Cardiac fibroblast (primary cell): ENCODE measurements around the gene F11R.

Experiments used
- DNase-seq, 2 donors: peaks; one replicate each; pipeline versions ENCODE4 v3.0.0 to v3.0.0-alpha.2; 2010; ENCODE audit warnings: low read depth in 2 of 2
- H3K4me3 ChIP-seq, 2 donors: replicated peaks in 1 of 2; 1 replicate in 1 of 2; 2 replicates in 1 of 2; pipeline ENCODE4 v1.5.1; 2011; ENCODE audit warnings: low read depth in 2 of 2, low read length in 2 of 2, mild to moderate bottlenecking in 2 of 2, moderate library complexity in 1 of 2
- TF ChIP-seq, protein P1 (sequence below): IDR thresholded peaks from one replicate; pipeline ENCODE4 v1.5.1; 2011; ENCODE audit warnings: low read depth, mild to moderate bottlenecking, low read length, inconsistent platforms

The F11R gene

DNA sequence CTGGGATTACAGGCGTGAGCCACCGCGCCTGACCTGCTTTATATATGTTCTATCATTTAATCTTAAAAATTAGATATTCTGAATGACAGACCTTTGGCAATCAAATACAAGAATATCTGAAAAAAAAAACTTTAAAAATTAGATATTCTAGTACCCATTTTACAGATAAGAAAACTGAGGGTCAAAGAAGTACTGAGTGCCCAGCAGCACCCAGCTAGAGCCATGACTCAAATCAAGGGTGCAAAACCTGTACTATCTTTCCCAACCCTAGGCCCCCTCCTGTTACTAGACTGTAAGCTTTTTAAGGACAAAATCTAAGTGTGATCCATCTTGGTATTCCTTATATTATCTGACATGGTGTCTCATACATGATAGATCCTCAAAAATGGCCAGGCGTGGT lies 40.5 kb upstream of the F11R start:
- TF ChIP-seq, protein P1, sequence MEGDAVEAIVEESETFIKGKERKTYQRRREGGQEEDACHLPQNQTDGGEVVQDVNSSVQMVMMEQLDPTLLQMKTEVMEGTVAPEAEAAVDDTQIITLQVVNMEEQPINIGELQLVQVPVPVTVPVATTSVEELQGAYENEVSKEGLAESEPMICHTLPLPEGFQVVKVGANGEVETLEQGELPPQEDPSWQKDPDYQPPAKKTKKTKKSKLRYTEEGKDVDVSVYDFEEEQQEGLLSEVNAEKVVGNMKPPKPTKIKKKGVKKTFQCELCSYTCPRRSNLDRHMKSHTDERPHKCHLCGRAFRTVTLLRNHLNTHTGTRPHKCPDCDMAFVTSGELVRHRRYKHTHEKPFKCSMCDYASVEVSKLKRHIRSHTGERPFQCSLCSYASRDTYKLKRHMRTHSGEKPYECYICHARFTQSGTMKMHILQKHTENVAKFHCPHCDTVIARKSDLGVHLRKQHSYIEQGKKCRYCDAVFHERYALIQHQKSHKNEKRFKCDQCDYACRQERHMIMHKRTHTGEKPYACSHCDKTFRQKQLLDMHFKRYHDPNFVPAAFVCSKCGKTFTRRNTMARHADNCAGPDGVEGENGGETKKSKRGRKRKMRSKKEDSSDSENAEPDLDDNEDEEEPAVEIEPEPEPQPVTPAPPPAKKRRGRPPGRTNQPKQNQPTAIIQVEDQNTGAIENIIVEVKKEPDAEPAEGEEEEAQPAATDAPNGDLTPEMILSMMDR = no peak
- no peak for DNase-seq
- no peak overlapping the region for H3K4me3 ChIP-seq

DNA sequence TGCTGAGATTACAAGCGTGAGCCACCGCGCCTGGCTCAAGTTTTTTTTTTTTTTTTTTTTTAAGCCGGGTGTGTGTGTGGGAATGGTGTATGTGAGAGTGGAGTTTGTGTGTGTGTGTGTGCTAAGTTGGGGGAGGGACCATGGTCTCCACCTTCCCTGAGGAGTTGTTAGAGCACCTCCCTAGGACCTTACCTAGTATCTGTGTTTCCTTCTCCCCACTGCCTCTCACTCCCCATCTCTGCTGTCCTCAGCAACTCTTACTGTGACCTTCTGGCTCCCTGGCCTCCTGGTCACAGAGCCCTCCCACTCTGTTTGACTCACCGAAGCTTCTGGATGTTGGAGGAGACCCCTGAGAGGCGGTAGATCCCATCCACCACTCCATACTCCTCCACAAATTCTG lies 38.3 kb upstream of the F11R start:
- DNase-seq = no peak
- no peak overlapping the region for H3K4me3 ChIP-seq
- TF ChIP-seq, protein P1 = no peak

DNA sequence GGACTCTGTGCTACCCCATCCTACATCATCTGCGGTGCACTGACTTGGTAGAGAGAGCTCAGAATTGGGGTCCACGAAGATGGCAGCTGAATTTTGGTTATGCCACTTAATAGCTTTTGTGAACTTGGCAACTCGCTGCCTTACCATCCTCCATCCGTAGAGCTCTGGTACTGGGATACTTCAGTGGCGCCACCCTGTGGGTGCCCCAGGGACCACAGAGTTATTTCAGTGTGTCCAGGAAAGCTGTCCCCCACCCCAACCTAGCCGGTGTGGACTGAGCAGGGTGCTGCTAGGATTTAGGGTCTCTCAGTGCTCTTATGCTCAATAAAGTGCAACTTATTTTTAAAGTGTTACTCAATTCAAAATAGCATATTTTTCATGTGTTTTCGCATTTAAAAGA lies 33.9 kb upstream of the F11R start:
- TF ChIP-seq, protein P1 = no peak
- no peak overlapping the region for H3K4me3 ChIP-seq
- DNase-seq = no peak

DNA sequence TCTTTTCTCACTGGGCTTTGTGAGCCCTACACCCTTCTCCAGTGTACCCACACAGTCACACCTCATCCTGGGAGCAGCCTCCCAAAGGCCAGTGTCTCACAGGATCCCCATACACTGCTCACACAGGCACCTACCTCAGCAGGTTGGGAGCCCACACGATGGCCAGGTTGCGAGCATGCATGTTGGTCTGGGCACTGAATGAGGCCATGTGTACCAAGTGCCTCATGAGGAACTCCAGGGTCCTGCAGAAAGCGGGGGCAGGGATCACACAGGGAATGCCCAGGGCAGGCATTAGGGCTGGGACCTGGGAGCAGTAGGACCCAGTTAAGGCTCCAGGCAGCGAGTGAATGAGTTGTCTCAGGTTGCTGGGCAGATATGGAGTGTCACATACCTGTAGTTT lies 33.3 kb upstream of the F11R start:
- TF ChIP-seq, protein P1 = no peak
- no peak overlapping the region for H3K4me3 ChIP-seq
- DNase-seq = no peak

DNA sequence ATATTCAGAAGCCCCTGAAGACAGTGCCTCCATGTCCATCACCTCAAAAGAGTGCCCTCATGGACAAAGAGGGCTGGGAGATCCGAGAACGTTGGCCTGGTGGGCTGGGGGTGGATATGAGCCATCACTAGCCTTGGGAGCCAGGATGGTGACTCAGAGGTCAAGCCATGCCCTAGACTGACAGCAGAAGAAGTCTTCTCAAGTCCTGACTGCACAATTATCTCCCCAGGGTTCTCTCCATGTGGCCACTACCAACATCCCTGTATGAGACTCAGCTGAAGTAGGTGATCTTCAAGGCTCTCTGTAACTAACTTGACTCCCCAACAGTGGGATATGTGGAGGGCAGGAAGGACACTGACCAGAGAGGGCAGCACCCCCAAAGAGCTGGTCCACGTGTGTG lies 31.9 kb upstream of the F11R start:
- H3K4me3 ChIP-seq = no peak overlapping the region
- TF ChIP-seq, protein P1 = no peak
- no peak for DNase-seq

DNA sequence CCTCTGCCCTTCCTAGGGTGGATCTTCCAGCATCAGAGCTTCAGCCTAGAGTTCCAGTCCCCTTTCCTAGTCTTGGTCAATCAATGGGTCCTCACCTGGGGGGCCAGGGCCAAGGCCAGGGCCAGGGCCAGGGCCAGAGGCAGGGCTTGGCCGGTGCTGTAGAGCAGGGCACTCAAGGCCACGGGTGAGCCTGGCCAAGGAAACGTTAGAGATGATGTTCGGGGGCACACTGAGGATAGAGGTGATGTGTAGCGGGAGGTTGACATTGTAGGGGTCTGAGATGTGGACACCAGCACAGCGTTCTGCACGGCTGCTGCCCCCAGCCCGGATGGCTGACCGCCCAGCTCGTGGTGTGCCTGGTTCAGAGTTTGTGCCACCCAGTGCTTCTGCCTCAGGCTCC lies 30.3 kb upstream of the F11R start:
- no peak overlapping the region for H3K4me3 ChIP-seq
- no peak for DNase-seq
- TF ChIP-seq, protein P1 = no peak

DNA sequence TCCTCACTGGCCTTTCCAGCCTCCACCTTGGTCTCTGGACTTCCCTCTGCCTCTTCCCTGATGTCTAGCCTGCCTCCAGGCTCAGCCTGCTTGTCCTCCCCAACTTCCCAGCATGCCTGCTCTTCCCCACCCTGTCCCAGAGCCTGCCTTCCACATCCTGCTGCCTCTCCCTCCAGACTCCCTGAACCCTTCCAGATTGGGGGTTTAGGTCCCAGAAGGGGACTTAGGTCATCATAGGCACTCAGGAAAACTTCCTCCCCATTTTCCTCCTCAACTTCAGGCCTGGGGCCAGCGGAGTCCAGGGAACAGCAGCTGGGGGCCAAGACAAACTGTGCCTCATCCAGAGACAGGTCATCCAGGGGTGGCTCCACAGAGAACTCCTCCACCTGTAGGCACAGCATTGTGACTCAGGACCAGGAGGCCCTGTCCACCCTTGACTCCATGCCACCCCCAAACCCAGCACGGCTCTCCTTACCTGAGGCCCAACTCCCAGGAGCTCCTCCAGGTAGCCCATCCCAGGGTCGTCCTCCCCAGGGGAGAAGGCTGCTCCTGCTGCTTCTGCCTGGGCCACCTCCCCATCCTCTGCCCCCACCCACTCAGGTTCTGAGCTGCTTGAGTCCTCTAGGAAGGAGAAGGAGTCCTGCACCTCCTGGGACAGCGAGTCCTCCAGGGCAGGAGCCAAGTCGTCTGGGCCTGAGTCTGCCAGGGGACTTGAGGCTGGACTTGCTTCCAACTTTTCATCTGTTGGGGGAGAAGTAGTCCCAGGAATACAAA lies 28.2 kb upstream of the F11R start:
- TF ChIP-seq, protein P1 = no peak
- H3K4me3 ChIP-seq = no peak overlapping the region
- no peak for DNase-seq
